ENCODE measurements around the gene ADD1.

ADD1 gene

GRCh38 chr4:2822461-2823300 is 21.0 kb upstream of the ADD1 start:
- DNase-seq = no peak

- DNase-seq = no peak
Measured at GRCh38 chr4:2823301-2823670, 20.4 kb upstream of the ADD1 start.

- DNase-seq = no peak
Measured at GRCh38 chr4:2823671-2824328, 19.8 kb upstream of the ADD1 start.

GRCh38 chr4:2824329-2824835 is 19.3 kb upstream of the ADD1 start:
- DNase-seq = no peak

- no peak for DNase-seq
Measured at GRCh38 chr4:2824836-2825381, 18.7 kb upstream of the ADD1 start.

- no peak for DNase-seq
Measured at GRCh38 chr4:2825740-2826139, 17.9 kb upstream of the ADD1 start.

- no peak for DNase-seq
Measured at GRCh38 chr4:2827071-2827873, 16.4 kb upstream of the ADD1 start.

- DNase-seq = no peak
Measured at GRCh38 chr4:2827874-2828751, 15.5 kb upstream of the ADD1 start.

- DNase-seq = peak in 1 of 2 donors; percentile 0
Measured at GRCh38 chr4:2828758-2829181, 14.9 kb upstream of the ADD1 start.

GRCh38 chr4:2829321-2829932 is 14.2 kb upstream of the ADD1 start:
- peak in 1 of 2 donors; percentile 0 for DNase-seq

- no peak for DNase-seq
Measured at GRCh38 chr4:2829933-2830451, 13.7 kb upstream of the ADD1 start.

GRCh38 chr4:2830632-2831610 is 12.7 kb upstream of the ADD1 start:
- DNase-seq = no peak

GRCh38 chr4:2831611-2832308 is 11.9 kb upstream of the ADD1 start:
- DNase-seq = no peak

- DNase-seq = peak in 1 of 2 donors; percentile 65
Measured at GRCh38 chr4:2832309-2832980, 11.2 kb upstream of the ADD1 start.

- DNase-seq = no peak
Measured at GRCh38 chr4:2832981-2833670, 10.5 kb upstream of the ADD1 start.

GRCh38 chr4:2833671-2834000 is 10.0 kb upstream of the ADD1 start:
- DNase-seq = no peak

GRCh38 chr4:2834001-2834921 is 9.4 kb upstream of the ADD1 start:
- no peak for DNase-seq
